ENCODE results near the gene SMPD3. TPM values are rescaled to one million over a fixed set of nuclear protein-coding genes. Genes with fewer than 3 reads are reported as not detected.

SMPD3 gene
- total and polyA plus RNA-seq, 2 of the 8 experiments (the other 6 are each of a cell fraction or from before 2014, with no cell fraction given), result 0.39 to 1.3 TPM

- TF ChIP-seq FOSL1 (IDR thresholded peaks at IDR 0.05; ENCODE audit: insufficient read depth, low read depth, low read length), result no peak
- no peak for TF ChIP-seq CTCF (IDR thresholded peaks at IDR 0.05; ENCODE audit: control extremely low read depth in 1 of 3, insufficient read depth in 1 of 3, low read depth in 1 of 3, low read length in 3 of 3)
- no peak for TF ChIP-seq TAF7 (optimal IDR thresholded peaks at IDR 0.05; ENCODE audit: borderline replicate concordance, low read depth, low read length)
- no peak for TF ChIP-seq NRF1 (IDR thresholded peaks at IDR 0.05; ENCODE audit: low read depth, low read length)
- TF ChIP-seq RFX5 (IDR thresholded peaks at IDR 0.05; ENCODE audit: borderline replicate concordance, low read depth, low read length), result no peak
- TF ChIP-seq TCF12 (IDR thresholded peaks at IDR 0.05; ENCODE audit: low read depth, low read length), result no peak
- no peak for TF ChIP-seq TEAD4 (IDR thresholded peaks at IDR 0.05; ENCODE audit: low read depth, low read length)
- no peak for TF ChIP-seq SIRT6 (IDR thresholded peaks at IDR 0.05; ENCODE audit: low read length)
These were observed 22.6 kb downstream of the SMPD3 start (continued) for GRCh38 chr16:68425498-68426346.
